HCT116 (cell line): ENCODE data around the gene ICAM2. TPM values are rescaled to one million over a fixed set of nuclear protein-coding genes. Genes with fewer than 3 reads are reported as not detected.
A peak's percentile ranks its signal among the peaks of the same experiment; 100 is the strongest.

Experiments
- ATAC-seq: fragments of 200-7000 bp; cut with Tn5 transposase; 2 replicates; pipeline ENCODE4 v1.9.1; 2020; ENCODE audit warnings: mild to moderate bottlenecking, moderate library complexity
- BruUV-seq: library from RNA; stranded (reverse); fragments of 400-500 nt; replicated peaks from 2 replicates; lab custom pipeline; 2021; lab: Mats Ljungman, UMichigan
- CTCF ChIA-PET: fragments of 300-600 bp; sonication (Branson Sonifier 250); formaldehyde crosslinking; loops from one replicate; lab custom pipeline; 2021; ENCODE audit warnings: antibody characterized with exemption; lab: Charles Lee
- POLR2A ChIA-PET: fragments of 300-600, 350-600 bp; sonication (Branson Sonifier 250); formaldehyde crosslinking; loops from one replicate; lab custom pipeline; 2021; ENCODE audit warnings: antibody characterized with exemption; lab: Charles Lee
- RAD21 ChIA-PET, 2 experiments: fragments of 300-600 bp; sonication (Branson Sonifier 250); formaldehyde crosslinking; loops; one replicate each; lab custom pipeline; 2023; ENCODE audit warnings: low total read pairs in 2 of 2; ENCODE audit not compliant: uncharacterized antibody in 2 of 2, unreplicated experiment in 2 of 2, low non-redundant PET in 1 of 2; lab: Charles Lee
- DNase-seq: peaks from one replicate; pipeline ENCODE4 v3.0.0-alpha.2; 2010; ENCODE audit warnings: low read depth, low spot score
- H2AFZ ChIP-seq: fragments of 200-600 bp; shearing (Covaris generic), sonication (generic); 2 replicates; pipeline ENCODE4 v1.6.1; 2017; ENCODE audit warnings: low read depth, mixed run types, mixed read lengths, antibody characterized with exemption, low read length; ENCODE audit not compliant: poor library complexity, severe bottlenecking
- H3K27ac ChIP-seq: 2 replicates; pipeline ENCODE4 v1.5.1; 2012; ENCODE audit warnings: low read depth, low read length
- H3K27me3 ChIP-seq: fragments of 200-600 bp; sonication (generic); 2 replicates; pipeline ENCODE4 v1.6.1; 2016; ENCODE audit warnings: mixed run types, low read length, mixed read lengths; ENCODE audit not compliant: insufficient read depth
- H3K36me3 ChIP-seq, 2 experiments: fragments of 200-500 bp in 1 of 2; fragments of 200-600 bp in 1 of 2; sonication (Bioruptor generic) in 1 of 2; sonication (generic) in 1 of 2; 2 replicates each; pipeline versions ENCODE4 v1.5.1 to v1.6.1; 2014 to 2016; ENCODE audit warnings: low read length in 2 of 2, inconsistent platforms in 1 of 2, mixed read lengths in 1 of 2, mixed run types in 1 of 2; ENCODE audit not compliant: insufficient read depth in 2 of 2, control insufficient read depth in 1 of 2
- H3K4me1 ChIP-seq, 2 experiments: fragments of 200-600 bp in 1 of 2; sonication (generic) in 1 of 2; 2 replicates each; pipeline versions ENCODE4 v1.5.1 to v1.6.1; 2012 to 2017; ENCODE audit warnings: low read length in 2 of 2, inconsistent platforms in 1 of 2, mild to moderate bottlenecking in 1 of 2, mixed read lengths in 1 of 2, mixed run types in 1 of 2, moderate library complexity in 1 of 2; ENCODE audit not compliant: insufficient read depth in 2 of 2, control insufficient read depth in 1 of 2
- H3K4me2 ChIP-seq: fragments of 200-600 bp; sonication (generic); 2 replicates; pipeline ENCODE4 v1.6.1; 2017; ENCODE audit warnings: mixed run types, low read length, mixed read lengths
- H3K4me3 ChIP-seq, 2 experiments: fragments of 200-600 bp in 1 of 2; sonication (generic) in 1 of 2; replicated peaks in 1 of 2; 2 replicates each; pipeline ENCODE4 v1.5.1; 2011 to 2016; ENCODE audit warnings: low read length in 2 of 2, control low read depth in 1 of 2, low read depth in 1 of 2, mild to moderate bottlenecking in 1 of 2, mixed read lengths in 1 of 2, mixed run types in 1 of 2
- H3K79me2 ChIP-seq: fragments of 200-600 bp; sonication (generic); 2 replicates; pipeline ENCODE4 v1.6.1; 2017; ENCODE audit warnings: mild to moderate bottlenecking, mixed run types, low read length, moderate library complexity, mixed read lengths; ENCODE audit not compliant: insufficient read depth
- H3K9ac ChIP-seq: fragments of 200-600 bp; sonication (generic); 2 replicates; pipeline ENCODE4 v1.6.1; 2016; ENCODE audit warnings: low read length, mixed read lengths
- H3K9me2 ChIP-seq: fragments of 200-600 bp; sonication (generic), shearing (Covaris generic); 2 replicates; pipeline ENCODE4 v1.6.1; 2017; ENCODE audit warnings: mixed run types, mild to moderate bottlenecking, moderate library complexity; ENCODE audit not compliant: insufficient read depth
- H3K9me3 ChIP-seq, 2 experiments: fragments of 200-500 bp in 1 of 2; fragments of 200-600 bp in 1 of 2; sonication (Bioruptor generic) in 1 of 2; sonication (generic) in 1 of 2; 2 replicates each; pipeline ENCODE4 v1.6.1; 2014 to 2017; ENCODE audit warnings: low read length in 2 of 2, mixed read lengths in 2 of 2, inconsistent platforms in 1 of 2, low read depth in 1 of 2, mild to moderate bottlenecking in 1 of 2, mixed run types in 1 of 2, moderate library complexity in 1 of 2; ENCODE audit not compliant: control insufficient read depth in 1 of 2, insufficient read depth in 1 of 2
- H4K20me1 ChIP-seq: fragments of 200-600 bp; sonication (generic), shearing (Covaris generic); 2 replicates; pipeline ENCODE4 v1.6.1; 2017; ENCODE audit warnings: mixed run types, mild to moderate bottlenecking, moderate library complexity; ENCODE audit not compliant: insufficient read depth
- ATF3 ChIP-seq: IDR thresholded peaks from 2 replicates; pipeline ENCODE4 v1.6.1; 2012
- CBX3 ChIP-seq: IDR thresholded peaks from 2 replicates; pipeline ENCODE4 v1.6.1; 2012; ENCODE audit warnings: low read depth
- ELF1 ChIP-seq: IDR thresholded peaks from 2 replicates; pipeline ENCODE4 v1.6.1; 2012; ENCODE audit warnings: low read depth, borderline replicate concordance
- JUND ChIP-seq: IDR thresholded peaks from 2 replicates; pipeline ENCODE4 v1.6.1; 2012
- MAX ChIP-seq: IDR thresholded peaks from 2 replicates; pipeline ENCODE4 v1.6.1; 2012
- POLR2A ChIP-seq: IDR thresholded peaks from 2 replicates; pipeline ENCODE4 v1.7.0; 2011; ENCODE audit warnings: borderline replicate concordance; ENCODE audit not compliant: insufficient read depth, insufficient read length; ENCODE audit errors: extremely low read depth
- POLR2AphosphoS5 ChIP-seq: IDR thresholded peaks from 2 replicates; pipeline ENCODE4 v1.6.1; 2011; ENCODE audit warnings: mild to moderate bottlenecking, low read depth, low read length, moderate library complexity
- REST ChIP-seq: IDR thresholded peaks from 2 replicates; pipeline ENCODE4 v1.6.1; 2012; ENCODE audit warnings: low read depth
- SIN3A ChIP-seq: IDR thresholded peaks from 2 replicates; pipeline ENCODE4 v1.6.1; 2012; ENCODE audit warnings: low read depth
- SP1 ChIP-seq: IDR thresholded peaks from 2 replicates; pipeline ENCODE4 v1.6.1; 2012; ENCODE audit warnings: low read depth
- TCF7L2 ChIP-seq: IDR thresholded peaks from 2 replicates; pipeline ENCODE4 v1.7.0; 2011; ENCODE audit warnings: borderline replicate concordance, inconsistent platforms; ENCODE audit not compliant: insufficient read depth, insufficient read length; ENCODE audit errors: extremely low read depth
- ZBTB33 ChIP-seq: IDR thresholded peaks from 2 replicates; pipeline ENCODE4 v1.6.1; 2011; ENCODE audit warnings: mild to moderate bottlenecking, low read length, moderate library complexity; ENCODE audit not compliant: insufficient replicate concordance; ENCODE audit errors: extremely low read depth
- ZNF274 ChIP-seq: fragments of 200-500 bp; sonication (Bioruptor generic); IDR thresholded peaks from 2 replicates; pipeline ENCODE4 v1.6.1; 2014; ENCODE audit warnings: mild to moderate bottlenecking, low read depth, low read length, inconsistent platforms
- intact Hi-C: fragments of 100-400 bp; cut with micrococcal nuclease; formaldehyde crosslinking; loops from 2 replicates; pipeline ENCODE4 v1.10.0; 2022
- total RNA-seq: library from RNA; stranded (reverse); gene quantifications from one replicate; pipeline ENCODE4 v1.2.1, GENCODE V29; 2021; ENCODE audit not compliant: unreplicated experiment

The ICAM2 gene
- total RNA-seq, 1 experiment from 2014 or later: 0.61 TPM

- DNase-seq: no peak
- RAD21 ChIA-PET: interaction anchor here in 1 of 2 experiments (1.4 kb wide), 1 partner anchor 55 kb away, joined by 5 read pairs; the partner anchor contains the start of gene GH1
Observed at GRCh38 chr17:63973930-63974593, 46.4 kb downstream of the ICAM2 start.

GRCh38 chr17:63973247-63973646, 47.2 kb downstream of the ICAM2 start:
- RAD21 ChIA-PET: no interaction called here
- peak overlapping the region; percentile 78 for H3K4me2 ChIP-seq
- no peak for TF ChIP-seq CBX3
- no peak for TF ChIP-seq ELF1
- no peak for TF ChIP-seq POLR2A
- TF ChIP-seq REST: no peak
- TF ChIP-seq ZBTB33: no peak
- no peak for TF ChIP-seq ATF3
- no peak for TF ChIP-seq JUND
- TF ChIP-seq POLR2AphosphoS5: no peak
- no peak for TF ChIP-seq SP1

More at GRCh38 chr17:63973930-63974593, 46.4 kb downstream of the ICAM2 start:
- CTCF ChIA-PET: interaction anchor here (0.8 to 2.3 kb wide), 10 partner anchors 8 to 160 kb away, joined by 3 to 10 read pairs (median 4); no protein-coding TSS in a partner anchor
- no peak for TF ChIP-seq SIN3A
- TF ChIP-seq ZNF274: no peak
- TF ChIP-seq CBX3: no peak
- 0 out of 2 replicates have a peak, but pooled peaks have one; percentile 77 for TF ChIP-seq MAX
- TF ChIP-seq TCF7L2: no peak
- no peak for TF ChIP-seq POLR2A
- H4K20me1 ChIP-seq: no peaks in the 10 kb centered on the region
- H3K27ac ChIP-seq: peak overlapping the region; percentile 46
- H2AFZ ChIP-seq: no peak overlapping the region
- H3K36me3 ChIP-seq: no peaks in the 10 kb centered on the region
- H3K4me2 ChIP-seq: peak overlapping the region; percentile 78
- peaks cover 23 to 43% of the 10 kb centered on the region in 2 experiments for H3K4me1 ChIP-seq
- H3K9me3 ChIP-seq: no peaks in the 10 kb centered on the region
- no TSS peak for BruUV-seq
- peak overlapping the region; percentile 23 to 44 for H3K4me3 ChIP-seq
- H3K9me2 ChIP-seq: no peaks in the 10 kb centered on the region
- H3K9ac ChIP-seq: peak overlapping the region; percentile 32
- POLR2A ChIA-PET: interaction anchor here (0.8 to 1.0 kb wide), 2 partner anchors 12 to 171 kb away, joined by 4 read pairs; no protein-coding TSS in a partner anchor
- peak; percentile 76 for ATAC-seq
- no peaks in the 10 kb centered on the region for H3K79me2 ChIP-seq
- intact Hi-C loops: no loop called here
- H3K27me3 ChIP-seq: no peaks in the 10 kb centered on the region

More at GRCh38 chr17:63973247-63973646, 47.2 kb downstream of the ICAM2 start:
- no peak overlapping the region for H3K27ac ChIP-seq
- no peaks in the 10 kb centered on the region for H3K9me3 ChIP-seq
- DNase-seq (no peak), ATAC-seq (no peak)
- no peaks in the 10 kb centered on the region for H3K9me2 ChIP-seq
- H4K20me1 ChIP-seq: no peaks in the 10 kb centered on the region
- peaks cover 23 to 43% of the 10 kb centered on the region in 2 experiments for H3K4me1 ChIP-seq
- H3K9ac ChIP-seq: no peak overlapping the region
- ChIA-PET CTCF (interaction anchor here (1.4 to 2.0 kb wide), 2 partner anchors 22 to 52 kb away, joined by 4 to 8 read pairs; no protein-coding TSS in a partner anchor), POLR2A (no interaction called here)
- BruUV-seq: no TSS peak
- no peaks in the 10 kb centered on the region for H3K27me3 ChIP-seq
- no peaks in the 10 kb centered on the region for H3K79me2 ChIP-seq
- intact Hi-C loops: no loop called here
- H3K36me3 ChIP-seq: no peaks in the 10 kb centered on the region
- H2AFZ ChIP-seq: no peak overlapping the region
- H3K4me3 ChIP-seq: peak overlapping the region in 1 of 2 experiments; percentile 44; a peak in 1 of 4 replicates
